H9 (cell line): Measurements from ENCODE around the gene ANKRD65. TPM values are rescaled to one million over a fixed set of nuclear protein-coding genes. Genes with fewer than 3 reads are reported as not detected.

Experiments
- DNase-seq: peaks from one replicate; pipeline ENCODE4 v3.0.0-alpha.2; 2017
- H2AFZ ChIP-seq: one replicate; pipeline ENCODE4 v1.6.1; 2013; ENCODE audit warnings: mild to moderate bottlenecking, low read length, control low read depth, moderate library complexity
- H2AK5ac ChIP-seq: 2 replicates; pipeline ENCODE4 v1.6.1; 2013; ENCODE audit warnings: low read length, control low read depth, mixed read lengths; ENCODE audit not compliant: insufficient read length
- H2BK120ac ChIP-seq: one replicate; pipeline ENCODE4 v1.6.1; 2013; ENCODE audit warnings: low read depth, mild to moderate bottlenecking, low read length, control low read depth, inconsistent platforms; ENCODE audit not compliant: poor library complexity, severe bottlenecking
- H2BK12ac ChIP-seq: 2 replicates; pipeline ENCODE4 v1.6.1; 2013; ENCODE audit warnings: low read length, control low read depth, mixed read lengths, low read depth; ENCODE audit not compliant: insufficient read length
- H2BK15ac ChIP-seq: 2 replicates; pipeline ENCODE4 v1.6.1; 2013; ENCODE audit warnings: low read depth, low read length, control low read depth
- H2BK20ac ChIP-seq: one replicate; pipeline ENCODE4 v1.6.1; 2013; ENCODE audit warnings: low read depth, mild to moderate bottlenecking, low read length, control low read depth, inconsistent platforms; ENCODE audit not compliant: poor library complexity, severe bottlenecking
- H2BK5ac ChIP-seq: 2 replicates; pipeline ENCODE4 v1.6.1; 2013; ENCODE audit warnings: low read length, control low read depth, mixed read lengths; ENCODE audit not compliant: insufficient read length
- H3K14ac ChIP-seq: 2 replicates; pipeline ENCODE4 v1.6.1; 2013; ENCODE audit warnings: low read length, control low read depth; ENCODE audit not compliant: insufficient read depth
- H3K18ac ChIP-seq: 2 replicates; pipeline ENCODE4 v1.6.1; 2013; ENCODE audit warnings: low read depth, mild to moderate bottlenecking, mixed read lengths, low read length, control low read depth; ENCODE audit not compliant: insufficient read length
- H3K23ac ChIP-seq: 2 replicates; pipeline ENCODE4 v1.6.1; 2013; ENCODE audit warnings: low read length, control low read depth, mixed read lengths, low read depth; ENCODE audit not compliant: insufficient read length
- H3K23me2 ChIP-seq: 2 replicates; pipeline ENCODE4 v1.6.1; 2013; ENCODE audit warnings: low read depth, mild to moderate bottlenecking, mixed read lengths, low read length, control low read depth; ENCODE audit not compliant: insufficient read length, poor library complexity, severe bottlenecking
- H3K27ac ChIP-seq: 2 replicates; pipeline ENCODE4 v1.5.1; 2013; ENCODE audit warnings: low read length, control low read depth, mixed read lengths, low read depth; ENCODE audit not compliant: insufficient read length
- H3K27me3 ChIP-seq: 2 replicates; pipeline ENCODE4 v1.6.1; 2013; ENCODE audit warnings: low read length, control low read depth, inconsistent platforms; ENCODE audit not compliant: insufficient read depth
- H3K4ac ChIP-seq: 2 replicates; pipeline ENCODE4 v1.6.1; 2013; ENCODE audit warnings: low read depth, mild to moderate bottlenecking, control low read depth, inconsistent platforms, low read length, moderate library complexity
- H3K4me1 ChIP-seq: 2 replicates; pipeline ENCODE4 v1.6.1; 2013; ENCODE audit warnings: low read length, control low read depth, inconsistent platforms; ENCODE audit not compliant: insufficient read depth
- H3K4me2 ChIP-seq: 2 replicates; pipeline ENCODE4 v1.6.1; 2013; ENCODE audit warnings: low read length, control low read depth, mixed read lengths; ENCODE audit not compliant: insufficient read length, insufficient read depth
- H3K56ac ChIP-seq: 2 replicates; pipeline ENCODE4 v1.6.1; 2013; ENCODE audit warnings: low read depth, mild to moderate bottlenecking, mixed read lengths, low read length, control low read depth; ENCODE audit not compliant: insufficient read length
- H3K79me1 ChIP-seq: 2 replicates; pipeline ENCODE4 v1.6.1; 2013; ENCODE audit warnings: low read depth, mild to moderate bottlenecking, moderate library complexity, low read length, control low read depth, inconsistent platforms; ENCODE audit not compliant: insufficient read depth, poor library complexity, severe bottlenecking
- H3K79me2 ChIP-seq: 2 replicates; pipeline ENCODE4 v1.6.1; 2013; ENCODE audit warnings: low read length, control low read depth, inconsistent platforms; ENCODE audit not compliant: insufficient read depth
- H3K9ac ChIP-seq: 2 replicates; pipeline ENCODE4 v1.6.1; 2013; ENCODE audit warnings: low read length, control low read depth, mixed read lengths; ENCODE audit not compliant: insufficient read length; ENCODE audit errors: extremely low read depth
- H3K9me3 ChIP-seq: one replicate; pipeline ENCODE4 v1.6.1; 2013; ENCODE audit warnings: low read depth, low read length, inconsistent platforms; ENCODE audit not compliant: control insufficient read depth
- H3T11ph ChIP-seq: one replicate; pipeline ENCODE4 v1.6.1; 2013; ENCODE audit warnings: mild to moderate bottlenecking, low read length, control low read depth, inconsistent platforms
- H4K20me1 ChIP-seq: one replicate; pipeline ENCODE4 v1.6.1; 2013; ENCODE audit not compliant: control insufficient read depth, insufficient read length, insufficient read depth
- H4K5ac ChIP-seq: 2 replicates; pipeline ENCODE4 v1.6.1; 2013; ENCODE audit warnings: low read depth, mild to moderate bottlenecking, mixed read lengths, low read length, control low read depth; ENCODE audit not compliant: insufficient read length
- H4K8ac ChIP-seq: replicated peaks from 2 replicates; pipeline ENCODE4 v1.6.1; 2013; ENCODE audit warnings: low read length, control low read depth, mixed read lengths, low read depth; ENCODE audit not compliant: insufficient read length
- H4K91ac ChIP-seq: 2 replicates; pipeline ENCODE4 v1.6.1; 2013; ENCODE audit warnings: low read depth, mild to moderate bottlenecking, moderate library complexity, mixed read lengths, low read length, control low read depth; ENCODE audit not compliant: insufficient read length
- H3K27ac Mint-ChIP-seq, 3 experiments: 2 replicates in 2 of 3; 3 replicates in 1 of 3; pipeline ENCODE4 v1.8.0; 2020 to 2021; ENCODE audit warnings: mixed read lengths in 3 of 3, mild to moderate bottlenecking in 1 of 3, moderate library complexity in 1 of 3
- H3K27me3 Mint-ChIP-seq: 2 replicates; pipeline ENCODE4 v1.8.0; 2021; ENCODE audit warnings: low read depth, mild to moderate bottlenecking, moderate library complexity, mixed read lengths
- H3K36me3 Mint-ChIP-seq, 3 experiments: 2 replicates in 2 of 3; 3 replicates in 1 of 3; pipeline ENCODE4 v1.8.0; 2020 to 2021; ENCODE audit warnings: low read depth in 3 of 3, mixed read lengths in 3 of 3; ENCODE audit not compliant: insufficient read depth in 1 of 3
- H3K4me1 Mint-ChIP-seq, 2 experiments: 2 replicates each; pipeline ENCODE4 v1.8.0; 2020; ENCODE audit warnings: mixed read lengths in 2 of 2
- H3K4me3 Mint-ChIP-seq, 2 experiments: 2 replicates in 1 of 2; 3 replicates in 1 of 2; pipeline ENCODE4 v1.8.0; 2020 to 2021; ENCODE audit warnings: mild to moderate bottlenecking in 2 of 2, mixed read lengths in 2 of 2, moderate library complexity in 1 of 2
- H3K9me3 Mint-ChIP-seq, 2 experiments: 2 replicates in 1 of 2; 3 replicates in 1 of 2; pipeline ENCODE4 v1.8.0; 2020; ENCODE audit warnings: mild to moderate bottlenecking in 2 of 2, mixed read lengths in 2 of 2, moderate library complexity in 1 of 2
- CTCF ChIP-seq: fragments of 200-600 bp; sonication (generic); conservative IDR thresholded peaks from 3 replicates; pipeline ENCODE4 v1.8.0; 2021; ENCODE audit warnings: antibody characterized with exemption, mild to moderate bottlenecking
- WGBS: extraction: QIAGEN DNeasy Blood & Tissue Kit; methylation state at CpG from one replicate; pipeline ENCODE4 v1.1.7; 2013; ENCODE audit warnings: missing lambda C conversion rate, low lambda C conversion rate, mixed read lengths; ENCODE audit not compliant: insufficient read length; ENCODE audit errors: extremely low coverage; 5-methylcytosine and 5-hydroxymethylcytosine counted together
- total RNA-seq: library from RNA; stranded (reverse); gene quantifications from 2 replicates; pipeline ENCODE4 v1.2.1, GENCODE V29; 2021

Gene ANKRD65
- total RNA-seq, 1 experiment from 2014 or later: 3.1 TPM

GRCh38 chr1:1371746-1372711 is 49.0 kb downstream of the ANKRD65 start:
- Mint-ChIP-seq H3K4me1 (peaks cover 5 to 10% of the 10 kb centered on the region in 2 experiments), H3K4me3 (peak overlapping the region; percentile 83 to 88; a peak in 4 of 5 replicates)

More at GRCh38 chr1:1371746-1372711, 49.0 kb downstream of the ANKRD65 start:
- Histone ChIP-seq H4K20me1 (no peaks in the 10 kb centered on the region), H2BK5ac (no peak overlapping the region), H2AFZ (no peak overlapping the region), H3K9me3 (peaks cover 6% of the 10 kb centered on the region), H3K14ac (no peak overlapping the region; the same call in 1 of the 2 replicates), H3K56ac (no peak overlapping the region), H3K79me2 (peaks cover 4% of the 10 kb centered on the region; the same call in 1 of the 2 replicates), H2BK120ac (no peak overlapping the region), H3K4me2 (no peak overlapping the region), H3K4me1 (no peaks in the 10 kb centered on the region; the same call in 1 of the 2 replicates), H3K18ac (no peak overlapping the region), H3K9ac (no peak overlapping the region), H2BK15ac (no peak overlapping the region), H3K79me1 (peaks cover 13% of the 10 kb centered on the region), H3K4ac (no peak overlapping the region; the same call in 1 of the 2 replicates), H4K5ac (no peak overlapping the region), H3K27ac (no peak overlapping the region), H3K27me3 (no peaks in the 10 kb centered on the region), H2BK20ac (no peak overlapping the region), H3K23me2 (peaks cover 10% of the 10 kb centered on the region), H4K91ac (no peak overlapping the region), H4K8ac (no peak overlapping the region), H3K23ac (no peak overlapping the region), H2AK5ac (no peak overlapping the region), H3T11ph (no peak overlapping the region), H2BK12ac (no peak overlapping the region)
- peaks cover 5% of the 10 kb centered on the region; the same call in 1 of the 2 replicates for H3K27me3 Mint-ChIP-seq
- WGBS: no CpG with 5 or more reads among the region's 26 CpGs
- TF ChIP-seq CTCF: peak; percentile 95
- H3K9me3 Mint-ChIP-seq: no peaks in the 10 kb centered on the region; a peak in 1 of 5 replicates
- H3K27ac Mint-ChIP-seq: no peak overlapping the region
- peak; percentile 90 for DNase-seq
- peaks cover 6 to 20% (median 12%) of the 10 kb centered on the region in 3 experiments for H3K36me3 Mint-ChIP-seq
